Neutrophil (primary cell): ENCODE results near the gene ARHGAP21.

Experiments
- H3K27ac ChIP-seq: fragments of 200-600 bp; sonication (generic); 2 replicates; pipeline ENCODE4 v1.5.1; 2016; ENCODE audit warnings: mild to moderate bottlenecking, moderate library complexity
- H3K27me3 ChIP-seq: fragments of 200-600 bp; sonication (generic); 2 replicates; pipeline ENCODE4 v1.6.0; 2016; ENCODE audit warnings: mild to moderate bottlenecking
- H3K36me3 ChIP-seq: fragments of 200-600 bp; sonication (generic); 2 replicates; pipeline ENCODE4 v1.5.1; 2017
- H3K4me1 ChIP-seq, 2 experiments: fragments of 200-600 bp in 1 of 2; sonication (generic) in 1 of 2; 1 replicate in 1 of 2; 2 replicates in 1 of 2; pipeline versions ENCODE4 v1.5.1 to v1.6.1; 2013 to 2016; ENCODE audit warnings: low read depth in 1 of 2, low read length in 1 of 2, mild to moderate bottlenecking in 1 of 2, moderate library complexity in 1 of 2; ENCODE audit not compliant: control insufficient read depth in 1 of 2, insufficient read depth in 1 of 2
- H3K4me3 ChIP-seq, 2 experiments: fragments of 200-600 bp in 1 of 2; sonication (generic) in 1 of 2; 1 replicate in 1 of 2; 2 replicates in 1 of 2; pipeline ENCODE4 v1.5.1; 2013 to 2016; ENCODE audit warnings: low read depth in 1 of 2, low read length in 1 of 2, mild to moderate bottlenecking in 1 of 2, moderate library complexity in 1 of 2
- H3K9me3 ChIP-seq: fragments of 200-600 bp; sonication (generic); 2 replicates; pipeline ENCODE4 v1.5.1; 2016
- TF ChIP-seq, protein P1 (sequence below): fragments of 200-600 bp; sonication (generic); IDR thresholded peaks from 2 replicates; pipeline ENCODE4 v1.5.1; 2016; ENCODE audit warnings: antibody characterized with exemption

The ARHGAP21 gene

DNA sequence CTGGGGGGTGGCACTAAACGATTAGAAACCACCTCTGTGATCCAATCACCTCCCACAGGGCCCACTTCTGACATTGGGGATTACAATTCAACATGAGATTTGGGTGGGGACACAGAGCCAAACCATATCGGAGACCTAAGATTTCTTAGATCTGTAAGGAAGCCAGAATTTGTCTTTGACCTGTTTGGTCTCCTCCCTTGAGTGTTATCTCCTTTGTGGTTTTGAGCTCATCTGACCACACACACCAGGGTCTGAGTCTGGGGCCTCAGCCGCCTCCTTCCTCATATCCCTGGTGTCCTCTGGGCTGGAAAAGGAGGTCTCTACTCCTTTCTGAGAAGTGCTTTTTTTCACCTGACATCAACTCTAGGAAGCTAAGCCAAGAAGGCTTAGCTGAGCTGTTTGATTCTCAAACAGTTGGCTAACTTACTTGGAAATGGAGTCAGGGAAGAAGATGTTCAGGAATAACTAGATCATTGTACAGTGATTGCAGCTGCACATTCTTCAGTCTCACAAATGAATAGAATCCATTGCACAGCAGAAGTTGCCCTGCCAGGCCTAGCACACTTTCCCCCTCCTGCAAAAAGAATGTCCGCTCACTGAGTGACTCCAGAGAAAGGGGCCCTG lies 167.4 kb downstream of the ARHGAP21 start:
- Histone ChIP-seq H3K27me3 (no peaks in the 10 kb centered on the region), H3K27ac (no peak overlapping the region), H3K4me3 (no peak overlapping the region)

DNA sequence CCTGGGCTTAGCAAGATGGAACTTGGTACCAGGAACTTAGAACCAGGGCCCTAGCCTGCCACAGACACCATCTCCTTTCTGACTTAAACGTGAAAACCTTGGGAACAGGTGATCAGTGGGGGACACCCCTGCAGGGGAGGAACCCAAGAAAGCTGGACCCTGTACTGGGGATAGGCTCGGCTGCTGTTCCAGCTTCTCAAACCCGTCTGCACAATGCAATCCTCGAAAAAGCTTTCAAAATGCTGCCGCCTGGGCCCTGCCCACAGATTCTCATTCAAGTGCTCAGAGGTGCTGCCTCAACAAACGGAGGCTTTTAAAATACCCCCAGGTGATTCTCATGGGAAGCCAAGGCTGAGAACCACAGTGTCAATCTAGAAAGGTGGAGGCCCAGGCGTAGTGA lies 169.7 kb downstream of the ARHGAP21 start:
- TF ChIP-seq, protein P1, sequence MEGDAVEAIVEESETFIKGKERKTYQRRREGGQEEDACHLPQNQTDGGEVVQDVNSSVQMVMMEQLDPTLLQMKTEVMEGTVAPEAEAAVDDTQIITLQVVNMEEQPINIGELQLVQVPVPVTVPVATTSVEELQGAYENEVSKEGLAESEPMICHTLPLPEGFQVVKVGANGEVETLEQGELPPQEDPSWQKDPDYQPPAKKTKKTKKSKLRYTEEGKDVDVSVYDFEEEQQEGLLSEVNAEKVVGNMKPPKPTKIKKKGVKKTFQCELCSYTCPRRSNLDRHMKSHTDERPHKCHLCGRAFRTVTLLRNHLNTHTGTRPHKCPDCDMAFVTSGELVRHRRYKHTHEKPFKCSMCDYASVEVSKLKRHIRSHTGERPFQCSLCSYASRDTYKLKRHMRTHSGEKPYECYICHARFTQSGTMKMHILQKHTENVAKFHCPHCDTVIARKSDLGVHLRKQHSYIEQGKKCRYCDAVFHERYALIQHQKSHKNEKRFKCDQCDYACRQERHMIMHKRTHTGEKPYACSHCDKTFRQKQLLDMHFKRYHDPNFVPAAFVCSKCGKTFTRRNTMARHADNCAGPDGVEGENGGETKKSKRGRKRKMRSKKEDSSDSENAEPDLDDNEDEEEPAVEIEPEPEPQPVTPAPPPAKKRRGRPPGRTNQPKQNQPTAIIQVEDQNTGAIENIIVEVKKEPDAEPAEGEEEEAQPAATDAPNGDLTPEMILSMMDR: no peak

More for the DNA sequence above, 167.4 kb downstream of the ARHGAP21 start:
- Histone ChIP-seq H3K4me1 (no peaks in the 10 kb centered on the region), H3K9me3 (no peaks in the 10 kb centered on the region), H3K36me3 (no peaks in the 10 kb centered on the region)
- TF ChIP-seq, protein P1: no peak

DNA sequence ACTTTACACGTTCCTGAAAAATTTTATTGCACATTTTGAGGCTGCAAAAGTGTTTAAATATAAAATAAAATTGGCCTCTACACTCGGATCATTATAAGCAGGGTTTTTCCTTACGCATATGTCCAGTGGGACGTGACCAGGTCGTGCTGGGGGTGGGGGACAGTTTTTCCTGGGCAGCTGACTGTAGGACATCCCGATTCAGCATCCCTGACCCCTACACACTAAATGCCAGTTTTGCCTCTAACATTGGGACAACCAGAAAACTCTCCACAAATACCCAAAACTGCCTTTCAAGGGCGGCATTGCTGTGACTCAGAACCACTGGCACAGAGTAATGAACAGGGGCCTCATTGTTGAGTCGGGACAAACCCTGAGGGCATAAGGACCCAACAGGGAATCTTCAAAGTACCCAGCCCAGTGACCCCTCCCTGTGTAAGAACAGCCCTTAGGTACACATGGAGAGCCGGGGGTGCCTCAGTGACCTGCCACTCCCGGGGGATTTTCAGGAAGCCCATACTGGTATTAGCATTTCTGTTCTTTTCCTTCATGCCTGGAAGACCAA lies 170.6 kb downstream of the ARHGAP21 start:
- TF ChIP-seq, protein P1: no peak
- Histone ChIP-seq H3K27me3 (no peaks in the 10 kb centered on the region), H3K36me3 (no peaks in the 10 kb centered on the region), H3K4me3 (no peak overlapping the region), H3K27ac (no peak overlapping the region), H3K4me1 (no peaks in the 10 kb centered on the region), H3K9me3 (no peaks in the 10 kb centered on the region)

More for the DNA sequence above, 169.7 kb downstream of the ARHGAP21 start:
- Histone ChIP-seq H3K4me3 (no peak overlapping the region), H3K27me3 (no peaks in the 10 kb centered on the region), H3K27ac (no peak overlapping the region), H3K36me3 (no peaks in the 10 kb centered on the region), H3K9me3 (no peaks in the 10 kb centered on the region), H3K4me1 (no peaks in the 10 kb centered on the region)

DNA sequence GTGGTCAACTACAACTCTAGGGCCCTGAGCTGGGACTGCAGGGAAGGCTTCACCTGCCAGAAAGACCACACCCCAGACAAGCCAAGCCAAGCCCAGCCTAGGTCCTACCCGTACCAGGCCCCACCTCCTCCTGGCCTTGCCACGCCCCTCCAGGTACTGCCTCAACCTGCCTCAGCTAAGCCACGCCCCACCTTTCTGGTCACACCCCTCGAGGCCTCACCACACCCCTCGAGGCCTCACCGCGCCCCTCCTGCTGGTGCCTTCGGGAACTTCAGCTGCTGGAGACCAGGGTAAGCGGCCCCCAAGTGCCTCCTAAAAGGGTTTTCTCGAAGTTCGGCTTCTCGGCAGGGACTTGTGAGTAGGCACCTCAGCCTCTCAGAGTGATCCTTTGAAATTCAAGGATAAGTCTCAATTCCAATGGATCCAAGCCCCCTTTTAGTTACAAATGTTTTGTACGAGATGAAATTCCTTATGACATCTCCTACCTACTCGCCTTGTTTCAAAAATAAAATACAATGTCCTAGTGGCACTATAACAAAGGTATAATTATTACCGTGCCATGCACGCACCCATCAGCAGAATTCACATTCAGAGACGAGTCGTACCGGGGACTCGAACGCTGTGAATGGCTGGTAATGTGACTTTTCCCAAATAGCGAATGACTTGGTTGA lies 171.2 kb downstream of the ARHGAP21 start:
- no peaks in the 10 kb centered on the region for H3K4me1 ChIP-seq
- no peak overlapping the region for H3K4me3 ChIP-seq
- H3K27me3 ChIP-seq: no peaks in the 10 kb centered on the region
- TF ChIP-seq, protein P1: no peak
- no peaks in the 10 kb centered on the region for H3K36me3 ChIP-seq
- no peaks in the 10 kb centered on the region for H3K9me3 ChIP-seq
- H3K27ac ChIP-seq: no peak overlapping the region

DNA sequence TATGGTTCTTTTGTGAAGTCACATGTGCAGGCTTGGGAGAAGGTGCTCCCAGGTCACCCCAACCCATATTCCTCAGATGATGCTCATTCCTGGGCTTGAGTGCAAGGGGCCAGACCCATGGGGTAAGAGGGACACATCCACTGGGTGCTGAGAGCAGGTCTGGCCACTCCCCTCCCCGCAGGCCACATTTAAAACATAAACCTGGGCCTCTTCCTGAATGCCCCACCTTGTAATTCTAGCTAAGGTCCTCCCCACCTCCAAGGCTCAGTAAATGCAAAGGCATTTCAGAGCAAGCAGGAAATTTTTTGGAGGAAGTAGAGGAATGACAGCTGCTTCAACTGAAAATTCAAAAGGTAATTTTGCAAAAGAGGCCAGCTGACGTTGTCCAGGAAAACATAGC lies 172.5 kb downstream of the ARHGAP21 start:
- Histone ChIP-seq H3K9me3 (no peaks in the 10 kb centered on the region), H3K27ac (no peak overlapping the region), H3K36me3 (no peaks in the 10 kb centered on the region), H3K4me3 (no peak overlapping the region), H3K4me1 (no peaks in the 10 kb centered on the region), H3K27me3 (no peaks in the 10 kb centered on the region)
- TF ChIP-seq, protein P1: no peak
